ENCODE results near the gene CCL8. TPM values are rescaled to one million over a fixed set of nuclear protein-coding genes. Genes with fewer than 3 reads are reported as not detected.

The CCL8 gene
- 1 to 10 TPM in 1 of 3 donors, under 1 TPM in 2; 0.66 to 2.6 (median 0.88) TPM for total RNA-seq

- Histone ChIP-seq H3K9me3 (peaks cover 0 to 2% of the 10 kb centered on the region in 2 donors), H3K4me3 (no peak within 1 kb of the TSS), H3K36me3 (no peaks in the 10 kb centered on the region), H3K27ac (peak within 1 kb of the TSS; percentile 22 to 61), H3K4me1 (peaks cover 0 to under 1% of the 10 kb centered on the region in 2 donors), H3K27me3 (no peaks in the 10 kb centered on the region)
- intact Hi-C loops (cut with DNase I; ENCODE audit: low total_unique reads) = no loop called here
- DNase-seq (ENCODE audit: low spot score in 2 of 2) = no peak
- TF ChIP-seq POLR2AphosphoS5 (IDR thresholded peaks at IDR 0.05) = no peak
- TF ChIP-seq POLR2A (IDR thresholded peaks at IDR 0.05) = no peak
- TF ChIP-seq CTCF (IDR thresholded peaks at IDR 0.05) = no peak
These were observed at the start of gene CCL8 for GRCh38 chr17:34319039-34319483. TSS of gene CCL8 (plus strand) at chr17:34319435. CDS start at chr17:34319502, 67 bp downstream.

GRCh38 chr17:34269969-34270368 is 49.3 kb upstream of the CCL8 start, which contains the start of gene CCL7:
TSS of gene CCL7 (plus strand) at chr17:34270221. CDS start at chr17:34270291, 70 bp downstream.
- no peaks in the 10 kb centered on the region for H3K36me3 ChIP-seq
- DNase-seq (ENCODE audit: low spot score in 2 of 2) = no peak
- H3K9me3 ChIP-seq = no peaks in the 10 kb centered on the region
- no peaks in the 10 kb centered on the region for H3K27me3 ChIP-seq
- H3K27ac ChIP-seq = no peak within 1 kb of the TSS
- H3K4me3 ChIP-seq = no peak within 1 kb of the TSS
- H3K4me1 ChIP-seq = no peaks in the 10 kb centered on the region
- intact Hi-C loops (cut with DNase I; ENCODE audit: low total_unique reads) = loop anchor here (5.0 kb wide), 1 partner anchor 113 kb away; no protein-coding TSS in a partner anchor
- no peak for TF ChIP-seq POLR2A (IDR thresholded peaks at IDR 0.05)
- no peak for TF ChIP-seq CTCF (IDR thresholded peaks at IDR 0.05)
- no peak for TF ChIP-seq POLR2AphosphoS5 (IDR thresholded peaks at IDR 0.05)

DNA sequence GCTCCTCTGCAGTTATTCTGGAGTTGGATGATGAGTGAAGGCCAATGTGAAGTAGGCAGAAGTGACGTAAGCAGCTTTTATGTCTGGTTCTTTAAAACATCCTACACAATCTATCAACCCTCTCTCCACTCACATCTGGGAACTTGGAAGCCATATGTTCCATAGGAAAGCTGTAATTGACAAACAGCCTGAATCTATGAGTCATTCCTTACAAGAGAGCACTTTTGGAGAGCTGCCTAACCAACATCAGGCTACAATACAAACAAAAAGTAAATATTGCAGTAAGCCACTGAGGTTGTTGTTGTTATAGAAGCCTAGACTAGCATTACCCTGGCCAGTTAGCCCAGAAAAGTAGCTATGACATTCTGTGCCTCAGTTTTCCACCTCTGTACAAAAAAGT is 43.4 kb upstream of the CCL8 start:
- no peak for TF ChIP-seq POLR2AphosphoS5 (IDR thresholded peaks at IDR 0.05)
- no peak for TF ChIP-seq CTCF (IDR thresholded peaks at IDR 0.05)
- TF ChIP-seq POLR2A (IDR thresholded peaks at IDR 0.05) = no peak
- H3K27me3 ChIP-seq = no peaks in the 10 kb centered on the region
- no peaks in the 10 kb centered on the region for H3K9me3 ChIP-seq
- H3K27ac ChIP-seq = no peak overlapping the region
- no peak for DNase-seq (ENCODE audit: low spot score in 2 of 2)
- H3K4me3 ChIP-seq = no peak overlapping the region
- H3K4me1 ChIP-seq = no peaks in the 10 kb centered on the region
- no peaks in the 10 kb centered on the region for H3K36me3 ChIP-seq
- intact Hi-C loops (cut with DNase I; ENCODE audit: low total_unique reads) = no loop called here

DNA sequence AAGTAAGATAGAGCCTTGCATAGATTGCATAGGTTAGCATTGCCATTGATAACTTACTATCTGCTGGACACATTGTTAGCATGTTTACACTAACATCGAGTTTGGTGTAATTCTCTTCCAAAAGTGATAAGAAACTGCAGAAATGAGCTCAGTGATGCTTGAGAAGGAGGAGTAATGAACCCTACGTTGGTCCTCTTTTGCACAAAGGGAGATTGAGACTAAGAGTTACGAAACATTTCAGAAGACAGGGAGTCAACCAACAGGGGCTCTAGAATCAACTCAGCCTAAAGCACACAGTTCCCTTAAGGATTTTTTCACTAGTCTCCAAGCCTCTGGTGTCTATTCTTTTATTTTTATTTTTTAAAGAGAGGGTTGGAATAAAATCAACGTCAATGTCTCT is 42.4 kb upstream of the CCL8 start:
- no peaks in the 10 kb centered on the region for H3K4me1 ChIP-seq
- H3K27ac ChIP-seq = no peak overlapping the region
- no peaks in the 10 kb centered on the region for H3K36me3 ChIP-seq
- no peak overlapping the region for H3K4me3 ChIP-seq
- TF ChIP-seq CTCF (IDR thresholded peaks at IDR 0.05) (no peak), POLR2A (IDR thresholded peaks at IDR 0.05) (no peak), POLR2AphosphoS5 (IDR thresholded peaks at IDR 0.05) (no peak)
- no peaks in the 10 kb centered on the region for H3K27me3 ChIP-seq
- intact Hi-C loops (cut with DNase I; ENCODE audit: low total_unique reads) = no loop called here
- no peaks in the 10 kb centered on the region for H3K9me3 ChIP-seq
- no peak for DNase-seq (ENCODE audit: low spot score in 2 of 2)

- H3K27me3 ChIP-seq = no peaks in the 10 kb centered on the region
These were observed 35.7 kb upstream of the CCL8 start for GRCh38 chr17:34283571-34283970.

More at GRCh38 chr17:34283571-34283970, 35.7 kb upstream of the CCL8 start:
- H3K4me1 ChIP-seq = no peaks in the 10 kb centered on the region
- H3K27ac ChIP-seq = no peak overlapping the region
- H3K9me3 ChIP-seq = no peaks in the 10 kb centered on the region
- TF ChIP-seq CTCF (IDR thresholded peaks at IDR 0.05) (no peak), POLR2A (IDR thresholded peaks at IDR 0.05) (no peak), POLR2AphosphoS5 (IDR thresholded peaks at IDR 0.05) (no peak)
- H3K4me3 ChIP-seq = no peak overlapping the region
- intact Hi-C loops (cut with DNase I; ENCODE audit: low total_unique reads) = no loop called here
- DNase-seq (ENCODE audit: low spot score in 2 of 2) = no peak
- no peaks in the 10 kb centered on the region for H3K36me3 ChIP-seq
